Measurements from ENCODE around the gene ACOT8. TPM values are rescaled to one million over a fixed set of nuclear protein-coding genes. Genes with fewer than 3 reads are reported as not detected.
"Not testable (repeated sequence)": the region's sequence is repeated elsewhere in the genome, so short reads cannot be mapped to it uniquely, and the experiment has no call there.

Gene ACOT8
- total RNA-seq, 1 donor from 2014 or later, result 31.9 TPM

- DNase-seq (no peak), ATAC-seq (no peak)
- intact Hi-C loops (cut with micrococcal nuclease), result no loop called here
Measured at GRCh38 chr20:45813489-45813888, 43.7 kb downstream of the ACOT8 start.

DNA sequence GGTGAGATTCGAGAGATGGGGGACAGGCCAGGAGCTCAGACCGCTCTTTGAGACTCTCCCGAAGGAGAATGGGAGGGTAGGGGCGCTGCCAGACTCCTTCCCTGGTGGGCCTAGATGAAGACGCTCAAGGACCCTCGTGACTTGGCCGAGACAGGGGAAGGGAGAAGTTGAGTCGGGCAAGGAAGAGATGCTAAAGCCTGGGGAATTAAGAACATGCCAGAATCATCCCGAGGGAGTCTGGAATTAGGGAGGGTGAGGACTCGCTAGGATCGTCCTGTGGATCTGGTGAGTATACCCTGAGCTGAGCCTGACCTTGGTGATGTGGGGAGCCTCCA, 44.2 kb downstream of the ACOT8 start:
- intact Hi-C loops (cut with micrococcal nuclease), result no loop called here
- DNase-seq (no peak), ATAC-seq (no peak)

DNA sequence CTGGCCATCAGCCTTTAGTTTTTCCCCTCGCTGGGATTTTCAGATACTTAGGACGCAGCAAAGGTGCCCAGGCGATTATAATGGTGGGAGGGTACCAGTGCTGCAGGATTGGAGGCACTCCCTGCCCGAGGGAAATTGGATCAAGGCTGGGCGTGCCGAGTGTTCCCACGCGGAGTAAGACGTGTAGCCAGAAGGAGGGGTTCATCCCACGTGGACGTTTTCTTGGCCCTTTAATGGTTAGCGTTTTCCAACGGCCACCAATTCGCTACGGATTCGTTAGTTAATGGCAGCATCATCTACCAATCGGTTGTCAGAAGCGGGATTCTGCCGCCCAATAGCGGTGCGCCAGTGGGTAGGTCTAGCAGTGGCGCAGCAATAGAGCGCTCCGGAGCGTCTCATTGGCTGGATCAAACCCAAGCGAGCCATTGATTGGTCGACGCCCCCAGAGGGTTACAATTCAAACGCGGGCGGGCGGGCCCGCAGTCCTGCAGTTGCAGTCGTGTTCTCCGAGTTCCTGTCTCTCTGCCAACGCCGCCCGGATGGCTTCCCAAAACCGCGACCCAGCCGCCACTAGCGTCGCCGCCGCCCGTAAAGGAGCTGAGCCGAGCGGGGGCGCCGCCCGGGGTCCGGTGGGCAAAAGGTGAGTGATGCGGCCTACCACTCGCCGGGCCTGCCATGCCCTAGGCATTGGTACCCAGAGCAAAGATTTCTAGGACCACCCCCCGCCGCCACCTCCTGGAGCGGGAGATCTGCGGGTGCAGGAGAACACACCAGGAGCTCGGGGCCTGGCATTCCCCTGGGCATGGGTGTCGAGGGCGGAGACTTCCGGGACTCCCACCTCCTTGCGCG, 44.8 kb downstream of the ACOT8 start, which contains the start of gene UBE2C:
UBE2C (plus strand) TSS at position 488 of the 849 bp plus-strand sequence; CDS start at position 540, 52 bp downstream.
- intact Hi-C loops (cut with micrococcal nuclease), result no loop called here
- DNase-seq (peak; percentile 96), ATAC-seq (peak; percentile 99)

DNA sequence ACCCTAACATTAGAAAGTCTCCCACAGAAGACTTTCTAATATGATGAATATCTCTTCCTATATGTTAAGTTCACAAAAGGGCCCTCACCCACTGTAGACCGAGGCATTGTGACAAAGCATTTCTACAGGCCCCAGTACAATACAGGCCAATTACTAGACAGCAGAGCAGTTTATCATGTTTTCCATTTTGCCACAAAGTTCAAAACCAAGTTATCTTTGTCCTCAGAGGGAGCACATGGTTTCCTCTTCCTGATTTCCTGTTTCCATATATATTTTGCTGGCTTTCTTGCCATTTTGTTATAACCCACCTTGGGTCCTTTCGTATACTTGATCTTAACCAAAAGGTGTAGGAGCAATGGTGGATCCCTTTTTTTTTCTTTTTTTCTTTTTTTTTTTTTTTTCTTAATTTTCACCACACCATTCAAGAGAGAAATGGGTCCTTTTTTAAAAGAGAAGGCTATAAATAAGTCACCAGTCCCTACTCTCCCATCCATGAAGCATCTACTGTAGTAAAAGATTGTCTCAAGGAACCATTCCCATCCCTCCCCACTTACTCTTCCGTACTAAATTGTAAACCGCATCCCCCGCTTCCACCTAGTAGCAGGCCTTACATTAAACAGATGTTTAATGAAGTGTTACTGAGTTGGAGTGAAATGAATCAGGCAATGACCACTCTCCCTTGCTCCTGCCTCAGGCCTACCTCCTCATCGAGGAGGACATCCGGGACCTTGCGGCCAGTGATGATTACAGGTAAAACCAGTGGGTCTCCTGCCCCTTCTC, 46.8 kb downstream of the ACOT8 start:
- ATAC-seq (no peak), DNase-seq (no peak)
- intact Hi-C loops (cut with micrococcal nuclease), result no loop called here

GRCh38 chr20:45801851-45802250, 55.3 kb downstream of the ACOT8 start:
- ATAC-seq, result no peak
- no peak for DNase-seq
- intact Hi-C loops (cut with micrococcal nuclease), result no loop called here

DNA sequence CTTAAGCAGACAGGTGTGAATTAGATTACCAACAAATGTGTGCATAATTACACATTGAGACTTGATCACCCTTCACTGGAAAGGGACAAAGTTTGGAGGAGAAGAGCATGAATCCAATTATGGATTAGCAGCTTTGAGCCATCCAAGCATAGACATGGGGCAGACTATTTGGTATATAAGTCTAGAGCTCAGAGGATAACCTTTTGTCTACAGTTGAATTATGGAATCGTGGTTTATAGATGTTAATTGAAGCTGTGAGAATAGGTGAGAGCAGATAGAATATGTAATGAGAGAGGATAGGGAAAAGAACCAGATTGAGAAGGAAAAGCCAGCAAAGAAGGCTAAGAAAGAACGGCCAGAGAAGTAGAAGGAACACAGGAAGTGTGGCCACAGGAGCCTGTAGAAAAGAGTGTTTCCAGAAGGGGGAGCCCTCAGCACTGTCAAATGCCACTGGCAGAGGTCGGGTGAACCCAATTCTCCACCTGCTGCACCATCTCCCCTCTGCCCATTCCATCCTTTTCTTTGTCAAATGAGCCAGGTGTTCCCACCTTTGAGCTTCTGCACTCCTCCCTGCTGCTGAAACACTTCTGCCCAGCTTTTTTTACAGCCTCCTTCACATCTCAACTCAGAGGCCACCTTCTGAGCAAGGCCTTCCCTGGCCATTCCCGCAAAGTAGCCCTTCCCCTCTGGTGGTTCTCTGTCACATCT, 58.1 kb downstream of the ACOT8 start:
- no peak for DNase-seq
- peak; percentile 83 for ATAC-seq
- intact Hi-C loops (cut with micrococcal nuclease), result no loop called here

- ATAC-seq; intact Hi-C loops (cut with micrococcal nuclease); DNase-seq: not testable (repeated sequence)
Measured at GRCh38 chr20:45797955-45798354, 59.2 kb downstream of the ACOT8 start.

GRCh38 chr20:45797510-45797909, 59.7 kb downstream of the ACOT8 start:
- DNase-seq; ATAC-seq; intact Hi-C loops (cut with micrococcal nuclease): not testable (repeated sequence)

DNA sequence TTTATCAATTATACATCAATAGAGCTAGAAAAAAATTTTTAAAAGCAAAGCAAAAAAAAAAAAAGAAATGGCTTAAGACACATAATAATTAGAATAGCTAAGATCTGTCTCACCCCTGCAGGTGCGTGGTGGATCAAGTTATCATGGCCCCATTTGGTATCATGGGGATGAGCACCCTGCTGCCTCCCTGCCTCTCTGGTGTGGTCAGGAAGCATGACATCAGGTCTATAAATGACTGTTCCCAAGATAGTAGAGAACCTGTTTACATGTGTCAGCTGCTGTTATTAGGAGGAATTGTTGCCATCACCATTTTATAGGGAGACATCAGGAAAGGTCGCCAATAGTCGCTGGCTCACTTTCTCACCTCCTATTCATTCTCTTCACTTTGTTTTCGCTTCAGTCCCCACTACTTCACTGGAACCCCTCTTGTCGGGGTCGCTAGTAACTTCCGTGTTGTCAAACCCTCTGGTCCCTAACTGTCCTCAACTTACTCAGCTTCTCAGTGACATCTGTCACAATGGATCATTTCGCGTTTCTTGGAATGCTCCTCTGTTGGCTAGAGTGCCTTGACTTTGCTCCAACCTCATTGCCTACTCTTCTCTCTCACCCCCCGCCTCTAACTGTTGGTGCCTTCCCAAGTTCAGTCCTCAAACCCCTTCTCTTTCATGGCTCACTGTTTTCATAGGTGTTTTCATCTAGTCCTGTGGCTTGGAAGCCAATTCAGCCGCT, 60.7 kb downstream of the ACOT8 start:
- peak; percentile 42 for ATAC-seq
- intact Hi-C loops (cut with micrococcal nuclease), result no loop called here
- DNase-seq, result no peak

GRCh38 chr20:45792317-45793118, 64.7 kb downstream of the ACOT8 start:
- intact Hi-C loops (cut with micrococcal nuclease), result no loop called here
- ATAC-seq, result peak; percentile 12

More at GRCh38 chr20:45792317-45793118, 64.7 kb downstream of the ACOT8 start:
- DNase-seq, result no peak

Other genes with a start within 250 kb of the ACOT8 start
- not detected for gene WFDC10A, start 227.7 kb downstream of the ACOT8 start, total RNA-seq
- gene WFDC9, start 226.1 kb downstream of the ACOT8 start, total RNA-seq, result not detected
- gene WFDC11, start 187.2 kb downstream of the ACOT8 start, total RNA-seq, result not detected
- gene WFDC13, start 155.4 kb downstream of the ACOT8 start, total RNA-seq, result not detected
- gene WFDC10B, start 152.4 kb downstream of the ACOT8 start, total RNA-seq, result not detected
- not detected for gene SPINT4, start 135.0 kb downstream of the ACOT8 start, total RNA-seq
- gene WFDC3, start 65.5 kb downstream of the ACOT8 start, total RNA-seq, result not detected
- 16.2 TPM for gene DNTTIP1, start 65.4 kb downstream of the ACOT8 start, total RNA-seq
- gene UBE2C, start 44.7 kb downstream of the ACOT8 start, total RNA-seq, result 1.0 TPM
- gene TNNC2, start 30.1 kb downstream of the ACOT8 start, total RNA-seq, result not detected
- gene SNX21, start 23.6 kb downstream of the ACOT8 start, total RNA-seq, result 21.3 TPM
- gene ZSWIM3, start 222 bp upstream of the ACOT8 start, total RNA-seq, result 1.9 TPM
- gene ZSWIM1, start 23.8 kb upstream of the ACOT8 start, total RNA-seq, result 11.9 TPM
- gene SPATA25, start 30.2 kb upstream of the ACOT8 start, total RNA-seq, result 1.1 TPM
- gene NEURL2, start 33.8 kb upstream of the ACOT8 start, total RNA-seq, result 5.8 TPM
- gene CTSA, start 33.9 kb upstream of the ACOT8 start, total RNA-seq, result 123 TPM
- 97.7 TPM for gene PLTP, start 54.8 kb upstream of the ACOT8 start, total RNA-seq
- gene PCIF1, start 77.3 kb upstream of the ACOT8 start, total RNA-seq, result 26.2 TPM
- 10.0 TPM for gene ZNF335, start 114.8 kb upstream of the ACOT8 start, total RNA-seq
- gene MMP9, start 151.5 kb upstream of the ACOT8 start, total RNA-seq, result 0.64 TPM
- gene SLC12A5, start 171.8 kb upstream of the ACOT8 start, total RNA-seq, result 1.3 TPM
- gene NCOA5, start 232.6 kb upstream of the ACOT8 start, total RNA-seq, result 19.4 TPM

Data from left ventricle myocardium superior (tissue), 1 donor.